GM12878 (cell line): ENCODE data around the gene SLU7. TPM values are rescaled to one million over a fixed set of nuclear protein-coding genes. Genes with fewer than 3 reads are reported as not detected.
"Not testable (repeated sequence)": the region's sequence is repeated elsewhere in the genome, so short reads cannot be mapped to it uniquely, and the experiment has no call there.

Experiments used
- ATAC-seq: fragments of 200-7000 bp; cut with Tn5 transposase; 3 replicates; pipeline ENCODE4 v1.9.1; 2020; ENCODE audit warnings: mild to moderate bottlenecking, moderate library complexity
- BruUV-seq: library from RNA; stranded (reverse); fragments of 400-500 nt; replicated peaks from 2 replicates; lab custom pipeline; 2021; lab: Mats Ljungman, UMichigan
- CTCF ChIA-PET: fragments of 300-600 bp; sonication (Branson Sonifier 250); formaldehyde crosslinking; extraction: SDS; loops from one replicate; lab custom pipeline; 2021; ENCODE audit warnings: inconsistent platforms; lab: Yijun Ruan, JAX
- POLR2A ChIA-PET: fragments of 350-600 bp; formaldehyde crosslinking; extraction: SDS; loops from one replicate; lab custom pipeline; 2021; ENCODE audit warnings: inconsistent platforms; lab: Charles Lee
- RAD21 ChIA-PET: fragments of 300-600 bp; sonication (Branson Sonifier 250); formaldehyde crosslinking; loops from one replicate; lab custom pipeline; 2023; ENCODE audit warnings: antibody characterized with exemption; ENCODE audit not compliant: unreplicated experiment; lab: Charles Lee
- SMC1A ChIA-PET: fragments of 300-600 bp; sonication (Branson Sonifier 250); formaldehyde crosslinking; loops from one replicate; lab custom pipeline; 2023; ENCODE audit not compliant: unreplicated experiment, uncharacterized antibody; lab: Charles Lee
- DNase-seq: peaks from one replicate; pipeline ENCODE4 v3.0.0-alpha.2; 2011; ENCODE audit warnings: low read depth, low spot score
- FAIRE-seq: peaks from 3 replicates; lab custom pipeline; 2011; peaks lifted over from hg19 to GRCh38; lab: Jason Lieb, UNC
- H2AFZ ChIP-seq: 2 replicates; pipeline ENCODE4 v1.6.0; 2011; ENCODE audit warnings: low read depth, low read length, control low read depth; ENCODE audit not compliant: control insufficient read depth
- H3K27ac ChIP-seq: 2 replicates; pipeline ENCODE4 v1.5.1; 2011; ENCODE audit warnings: control low read depth; ENCODE audit not compliant: control insufficient read depth, insufficient read depth
- H3K27me3 ChIP-seq, 2 experiments: replicated peaks in 1 of 2; 2 replicates each; pipeline versions ENCODE4 v1.6.0 to v1.6.1; 2011; ENCODE audit warnings: low read length in 1 of 2; ENCODE audit not compliant: control insufficient read depth in 2 of 2, insufficient read depth in 2 of 2
- H3K36me3 ChIP-seq, 2 experiments: 2 replicates each; pipeline ENCODE4 v1.5.1; 2011; ENCODE audit warnings: low read length in 1 of 2; ENCODE audit not compliant: control insufficient read depth in 2 of 2, insufficient read depth in 2 of 2
- H3K4me1 ChIP-seq: 2 replicates; pipeline ENCODE4 v1.6.1; 2011; ENCODE audit warnings: mild to moderate bottlenecking, low read length, moderate library complexity, mixed read lengths; ENCODE audit not compliant: control insufficient read depth, insufficient read depth
- H3K4me2 ChIP-seq: 2 replicates; pipeline ENCODE4 v1.6.0; 2011; ENCODE audit warnings: control low read depth; ENCODE audit not compliant: control insufficient read depth, insufficient read depth
- H3K4me3 ChIP-seq: fragments of 200-600 bp; sonication (generic); 2 replicates; pipeline ENCODE4 v1.5.1; 2016
- H3K79me2 ChIP-seq: 2 replicates; pipeline ENCODE4 v1.6.0; 2011; ENCODE audit warnings: low read length; ENCODE audit not compliant: control insufficient read depth, insufficient read depth
- H3K9ac ChIP-seq: 2 replicates; pipeline ENCODE4 v1.8.0; 2011; ENCODE audit warnings: low read length, control low read depth, mixed read lengths; ENCODE audit not compliant: control insufficient read depth, insufficient read depth
- H3K9me3 ChIP-seq: replicated peaks from 3 replicates; pipeline ENCODE4 v1.5.1; 2011; ENCODE audit warnings: mild to moderate bottlenecking, low read length; ENCODE audit not compliant: control insufficient read depth, insufficient read depth
- H4K20me1 ChIP-seq: 2 replicates; pipeline ENCODE4 v1.6.0; 2011; ENCODE audit not compliant: control insufficient read depth, insufficient read depth
- ATF7 ChIP-seq: fragments of 450-650 bp; IDR thresholded peaks from 2 replicates; pipeline ENCODE4 v1.6.1; 2016; ENCODE audit warnings: low read depth, mild to moderate bottlenecking
- BHLHE40 ChIP-seq, 2 experiments: fragments of 450-650 bp in 1 of 2; IDR thresholded peaks; 2 replicates each; pipeline ENCODE4 v1.6.1; 2011 to 2017; ENCODE audit warnings: low read depth in 2 of 2, borderline replicate concordance in 1 of 2, improper control_type of control experiment in 1 of 2, low read length in 1 of 2, mild to moderate bottlenecking in 1 of 2
- IKZF1 ChIP-seq: fragments of 450-650 bp; conservative IDR thresholded peaks from 2 replicates; pipeline ENCODE4 v1.6.1; 2017; ENCODE audit warnings: antibody characterized with exemption, mild to moderate bottlenecking
- IKZF2 ChIP-seq, 2 experiments: fragments of 450-650 bp; IDR thresholded peaks; 2 replicates each; pipeline ENCODE4 v1.6.1; 2017; ENCODE audit warnings: mild to moderate bottlenecking in 2 of 2, moderate library complexity in 2 of 2
- MTA2 ChIP-seq: fragments of 450-650 bp; IDR thresholded peaks from 2 replicates; pipeline ENCODE4 v1.6.1; 2016; ENCODE audit warnings: low read depth, mild to moderate bottlenecking, moderate library complexity
- MXI1 ChIP-seq: fragments of 150-350 bp; IDR thresholded peaks from 2 replicates; pipeline ENCODE4 v1.6.1; 2011; ENCODE audit warnings: low read depth, mild to moderate bottlenecking, inconsistent platforms, low read length, improper control_type of control experiment
- NBN ChIP-seq: fragments of 450-650 bp; IDR thresholded peaks from 2 replicates; pipeline ENCODE4 v1.6.1; 2016
- NR2F1 ChIP-seq: fragments of 450-650 bp; conservative IDR thresholded peaks from 2 replicates; pipeline ENCODE4 v1.6.1; 2017; ENCODE audit warnings: mild to moderate bottlenecking
- RAD51 ChIP-seq: fragments of 450-650 bp; IDR thresholded peaks from 2 replicates; pipeline ENCODE4 v1.6.1; 2016; ENCODE audit warnings: moderate library complexity, mild to moderate bottlenecking, inconsistent platforms
- WGBS: methylation state at CpG from one replicate; pipeline ENCODE4 v1.1.6; 2016; ENCODE audit warnings: low lambda C conversion rate; ENCODE audit not compliant: insufficient replicate concordance, insufficient coverage; ENCODE audit errors: missing lambda C conversion rate; 5-methylcytosine and 5-hydroxymethylcytosine counted together
- in situ Hi-C: fragments of 300-500 bp; cut with MboI; formaldehyde crosslinking; loops from 9 replicates; pipeline ENCODE4 v1.14.3; 2018; ENCODE audit warnings: mixed read lengths
- intact Hi-C: fragments of 100-400 bp; cut with micrococcal nuclease; formaldehyde crosslinking; loops from one replicate; pipeline ENCODE4 v1.14.2; 2022; ENCODE audit not compliant: unreplicated experiment
- polyA plus RNA-seq, 11 experiments: library from polyadenylated mRNA; depleted of rRNA in 4 of 11; unstranded in 6 of 11; stranded (reverse) in 5 of 11; fragments of >200 nt; fragmentation: Nextera tagmentation in 4 of 11; fragmentation: Illumina TruSeq in 1 of 11; extraction: Ambion mirVana in 4 of 11; extraction: Trizol in 1 of 11; gene quantifications; 1 replicate in 1 of 11; 2 replicates in 10 of 11; pipeline versions ENCODE4 v1.2.1 to v1.2.3, GENCODE V29; 2011 to 2016; ENCODE audit warnings: inconsistent platforms in 2 of 11, missing spikeins in 2 of 11, low read depth in 1 of 11
- total RNA-seq, 4 experiments: library from RNA; depleted of rRNA in 3 of 4; stranded (reverse); fragments of >200 nt in 3 of 4; fragmentation: Illumina TruSeq in 1 of 4; extraction: Trizol in 1 of 4; gene quantifications; 2 replicates each; pipeline versions ENCODE4 v1.2.1 to v1.2.3, GENCODE V29; 2013 to 2021
- TF ChIP-seq, protein P1 (sequence below): fragments of 450-650 bp; IDR thresholded peaks from 2 replicates; pipeline ENCODE4 v1.6.1; 2017; ENCODE audit warnings: low read depth, mild to moderate bottlenecking, moderate library complexity
- TF ChIP-seq, protein P2 (sequence below): fragments of 450-650 bp; IDR thresholded peaks from 2 replicates; pipeline ENCODE4 v1.6.1; 2016; ENCODE audit warnings: mild to moderate bottlenecking
- TF ChIP-seq, protein P3 (sequence below): fragments of 450-650 bp; IDR thresholded peaks from 2 replicates; pipeline ENCODE4 v1.6.1; 2017; ENCODE audit warnings: mild to moderate bottlenecking, low read depth, inconsistent platforms; ENCODE audit not compliant: poor library complexity, severe bottlenecking

SLU7 gene
- total and polyA plus RNA-seq, 10 of the 15 experiments (the other 5 are each of a cell fraction or from before 2014, with no cell fraction given), result 32.7 to 55.2 (median 46.6) TPM

DNA sequence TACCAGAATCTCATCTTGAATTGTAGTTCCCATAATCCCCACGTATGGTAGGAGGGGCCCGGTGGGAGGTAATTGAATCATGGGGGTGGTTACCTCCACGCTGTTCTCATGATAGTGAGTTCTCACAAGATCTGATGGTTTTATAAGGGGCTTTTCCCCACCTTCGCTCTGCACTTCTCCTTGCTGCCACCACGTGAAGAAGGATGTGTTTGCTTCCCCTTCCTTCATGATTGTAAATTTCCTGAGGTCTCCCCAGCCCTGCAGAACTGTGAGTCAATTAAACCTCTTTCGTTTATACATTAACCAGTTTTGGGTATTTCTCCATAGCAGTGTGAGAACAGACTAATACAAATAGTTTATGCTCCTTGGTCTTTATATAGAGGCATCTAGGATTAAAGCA, 17.8 kb upstream of the SLU7 start:
- not testable (repeated sequence) for ATAC-seq, H3K27ac ChIP-seq, FAIRE-seq, DNase-seq, H3K9me3 ChIP-seq, H3K36me3 ChIP-seq, H3K9ac ChIP-seq, H3K4me2 ChIP-seq, H3K4me3 ChIP-seq, H2AFZ ChIP-seq, BruUV-seq, H3K27me3 ChIP-seq, H4K20me1 ChIP-seq
- TF ChIP-seq RAD51 (peak; percentile 75), ATF7 (0 out of 2 replicates have a peak, but pooled peaks have one; percentile 25), IKZF1 (peak; percentile 84), MTA2 (peak; percentile 41), NR2F1 (0 out of 2 replicates have a peak, but pooled peaks have one; percentile 19), BHLHE40 (IDR thresholded peaks at IDR 0.05; ENCODE audit: borderline replicate concordance in 1 of 2, low read depth in 2 of 2, low read length in 1 of 2) (peak in 1 of 2 experiments; percentile 62; a peak in 2 of 4 replicates), IKZF2 (IDR thresholded peaks at IDR 0.05) (peak; percentile 79 to 84; a peak in 3 of 4 replicates), MXI1 (0 out of 2 replicates have a peak, but pooled peaks have one; percentile 24), NBN (peak; percentile 53; the same call in 1 of the 2 replicates)
- TF ChIP-seq, protein P1, sequence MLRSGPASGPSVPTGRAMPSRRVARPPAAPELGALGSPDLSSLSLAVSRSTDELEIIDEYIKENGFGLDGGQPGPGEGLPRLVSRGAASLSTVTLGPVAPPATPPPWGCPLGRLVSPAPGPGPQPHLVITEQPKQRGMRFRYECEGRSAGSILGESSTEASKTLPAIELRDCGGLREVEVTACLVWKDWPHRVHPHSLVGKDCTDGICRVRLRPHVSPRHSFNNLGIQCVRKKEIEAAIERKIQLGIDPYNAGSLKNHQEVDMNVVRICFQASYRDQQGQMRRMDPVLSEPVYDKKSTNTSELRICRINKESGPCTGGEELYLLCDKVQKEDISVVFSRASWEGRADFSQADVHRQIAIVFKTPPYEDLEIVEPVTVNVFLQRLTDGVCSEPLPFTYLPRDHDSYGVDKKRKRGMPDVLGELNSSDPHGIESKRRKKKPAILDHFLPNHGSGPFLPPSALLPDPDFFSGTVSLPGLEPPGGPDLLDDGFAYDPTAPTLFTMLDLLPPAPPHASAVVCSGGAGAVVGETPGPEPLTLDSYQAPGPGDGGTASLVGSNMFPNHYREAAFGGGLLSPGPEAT, result peak; percentile 84
- TF ChIP-seq, protein P2, sequence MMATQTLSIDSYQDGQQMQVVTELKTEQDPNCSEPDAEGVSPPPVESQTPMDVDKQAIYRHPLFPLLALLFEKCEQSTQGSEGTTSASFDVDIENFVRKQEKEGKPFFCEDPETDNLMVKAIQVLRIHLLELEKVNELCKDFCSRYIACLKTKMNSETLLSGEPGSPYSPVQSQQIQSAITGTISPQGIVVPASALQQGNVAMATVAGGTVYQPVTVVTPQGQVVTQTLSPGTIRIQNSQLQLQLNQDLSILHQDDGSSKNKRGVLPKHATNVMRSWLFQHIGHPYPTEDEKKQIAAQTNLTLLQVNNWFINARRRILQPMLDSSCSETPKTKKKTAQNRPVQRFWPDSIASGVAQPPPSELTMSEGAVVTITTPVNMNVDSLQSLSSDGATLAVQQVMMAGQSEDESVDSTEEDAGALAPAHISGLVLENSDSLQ, result peak; percentile 13; the same call in 1 of the 2 replicates
- TF ChIP-seq, protein P3, sequence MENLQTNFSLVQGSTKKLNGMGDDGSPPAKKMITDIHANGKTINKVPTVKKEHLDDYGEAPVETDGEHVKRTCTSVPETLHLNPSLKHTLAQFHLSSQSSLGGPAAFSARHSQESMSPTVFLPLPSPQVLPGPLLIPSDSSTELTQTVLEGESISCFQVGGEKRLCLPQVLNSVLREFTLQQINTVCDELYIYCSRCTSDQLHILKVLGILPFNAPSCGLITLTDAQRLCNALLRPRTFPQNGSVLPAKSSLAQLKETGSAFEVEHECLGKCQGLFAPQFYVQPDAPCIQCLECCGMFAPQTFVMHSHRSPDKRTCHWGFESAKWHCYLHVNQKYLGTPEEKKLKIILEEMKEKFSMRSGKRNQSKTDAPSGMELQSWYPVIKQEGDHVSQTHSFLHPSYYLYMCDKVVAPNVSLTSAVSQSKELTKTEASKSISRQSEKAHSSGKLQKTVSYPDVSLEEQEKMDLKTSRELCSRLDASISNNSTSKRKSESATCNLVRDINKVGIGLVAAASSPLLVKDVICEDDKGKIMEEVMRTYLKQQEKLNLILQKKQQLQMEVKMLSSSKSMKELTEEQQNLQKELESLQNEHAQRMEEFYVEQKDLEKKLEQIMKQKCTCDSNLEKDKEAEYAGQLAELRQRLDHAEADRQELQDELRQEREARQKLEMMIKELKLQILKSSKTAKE, result peak; percentile 22
- CTCF ChIA-PET, result interaction anchor here (1.5 to 7.7 kb wide), 8 partner anchors 12 to 366 kb away, joined by 4 to 235 read pairs (median 76); partner anchors contain the start of genes PTTG1 and SLU7
- H3K4me1 ChIP-seq, result peaks cover 49% of the 10 kb centered on the region
- WGBS, result 9% methylated on average over 6 of the region's 6 CpGs
- H3K79me2 ChIP-seq, result peaks cover 33% of the 10 kb centered on the region
- intact Hi-C loops, result loop anchor here (5.0 to 10.0 kb wide), 5 partner anchors 208 to 1096 kb away; no protein-coding TSS in a partner anchor
- SMC1A ChIA-PET, result interaction anchor here (1.0 to 7.8 kb wide), 13 partner anchors 13 to 407 kb away, joined by 3 to 511 read pairs (median 17); partner anchors contain the start of genes FAM200C, PTTG1 and SLU7
- RAD21 ChIA-PET, result interaction anchor here (0.9 to 7.8 kb wide), 9 partner anchors 15 to 407 kb away, joined by 3 to 329 read pairs (median 58); partner anchors contain the start of genes PTTG1 and SLU7
- POLR2A ChIA-PET, result interaction anchor here (7.8 kb wide), 1 partner anchor 29 kb away, joined by 156 read pairs; no protein-coding TSS in a partner anchor
- in situ Hi-C loops, result loop anchor here (5.0 to 10.0 kb wide), 3 partner anchors 41 to 1108 kb away; partner anchors contain the start of gene GABRB2
